Endothelial cell of umbilical vein (primary cell): ENCODE results near the gene CRYAB.

Source experiments
- CTCF ChIP-seq, 2 donors: IDR thresholded peaks; 1 replicate in 1 of 2; 2 replicates in 1 of 2; pipeline ENCODE4 v1.5.1; 2011; ENCODE audit warnings: low read length in 2 of 2, mild to moderate bottlenecking in 2 of 2, moderate library complexity in 2 of 2, control low read depth in 1 of 2, inconsistent platforms in 1 of 2, low read depth in 1 of 2; ENCODE audit not compliant: insufficient read depth in 1 of 2; ENCODE audit errors: extremely low read depth in 1 of 2
- FOS ChIP-seq: IDR thresholded peaks from 2 replicates; pipeline ENCODE4 v1.6.1; 2011; ENCODE audit warnings: mild to moderate bottlenecking, low read length, moderate library complexity, borderline replicate concordance; ENCODE audit not compliant: insufficient read depth
- MAX ChIP-seq: IDR thresholded peaks from 2 replicates; pipeline ENCODE4 v1.6.1; 2011; ENCODE audit not compliant: insufficient read depth, insufficient read length
- MYC ChIP-seq: IDR thresholded peaks from one replicate; pipeline ENCODE4 v1.6.1; 2011; ENCODE audit warnings: mild to moderate bottlenecking, low read depth, low read length
- POLR2A ChIP-seq: IDR thresholded peaks from 2 replicates; pipeline ENCODE4 v1.6.1; 2012; ENCODE audit warnings: low read depth, mild to moderate bottlenecking, control low read depth, low read length
- POLR2AphosphoS5 ChIP-seq: IDR thresholded peaks from 2 replicates; pipeline ENCODE4 v1.6.1; 2012; ENCODE audit warnings: low read depth, mild to moderate bottlenecking, control low read depth, low read length, moderate library complexity; ENCODE audit not compliant: insufficient read depth

DNA sequence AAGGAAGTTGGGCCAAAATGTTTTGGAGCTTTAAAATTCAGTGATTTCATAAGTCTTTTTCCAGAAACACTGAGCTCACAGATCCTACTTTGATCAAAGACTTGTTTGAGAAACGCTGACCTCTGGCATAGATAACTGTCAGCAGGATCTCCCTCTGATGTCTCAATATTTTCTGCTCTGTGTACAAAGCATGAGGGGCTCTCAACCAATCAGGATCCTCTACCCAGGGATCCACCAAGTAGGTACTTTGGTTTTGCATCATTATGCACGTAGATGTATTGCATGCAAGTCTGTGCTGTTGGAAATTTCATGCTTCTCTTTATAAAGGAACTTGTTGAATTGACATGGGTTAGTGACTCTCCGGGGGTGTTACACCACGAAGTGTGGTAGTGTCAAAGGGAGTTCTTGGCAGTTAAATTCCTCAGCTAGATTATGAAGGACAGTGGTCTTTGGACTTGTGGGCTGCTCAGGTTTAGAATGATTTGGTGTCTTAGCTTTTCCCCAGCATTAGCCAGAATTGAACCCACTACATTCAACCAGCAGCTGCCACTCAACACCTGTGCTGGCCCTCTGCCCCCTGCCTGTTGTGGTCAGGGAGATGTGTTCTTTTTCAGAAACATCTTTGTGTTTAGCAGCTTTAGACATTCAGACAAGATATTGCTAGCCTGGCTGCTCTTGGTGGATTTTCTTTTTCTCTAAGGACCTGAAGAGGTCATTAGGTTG lies 23.9 kb upstream of the CRYAB start:
- TF ChIP-seq CTCF (IDR thresholded peaks at IDR 0.05; ENCODE audit: extremely low read depth in 1 of 2, insufficient read depth in 1 of 2, low read depth in 1 of 2, low read length in 2 of 2): no peak
- TF ChIP-seq POLR2A: no peak
- no peak for TF ChIP-seq MYC
- no peak for TF ChIP-seq POLR2AphosphoS5
- no peak for TF ChIP-seq MAX
- TF ChIP-seq FOS: no peak
